ENCODE results near the gene SLC2A6.

DNA sequence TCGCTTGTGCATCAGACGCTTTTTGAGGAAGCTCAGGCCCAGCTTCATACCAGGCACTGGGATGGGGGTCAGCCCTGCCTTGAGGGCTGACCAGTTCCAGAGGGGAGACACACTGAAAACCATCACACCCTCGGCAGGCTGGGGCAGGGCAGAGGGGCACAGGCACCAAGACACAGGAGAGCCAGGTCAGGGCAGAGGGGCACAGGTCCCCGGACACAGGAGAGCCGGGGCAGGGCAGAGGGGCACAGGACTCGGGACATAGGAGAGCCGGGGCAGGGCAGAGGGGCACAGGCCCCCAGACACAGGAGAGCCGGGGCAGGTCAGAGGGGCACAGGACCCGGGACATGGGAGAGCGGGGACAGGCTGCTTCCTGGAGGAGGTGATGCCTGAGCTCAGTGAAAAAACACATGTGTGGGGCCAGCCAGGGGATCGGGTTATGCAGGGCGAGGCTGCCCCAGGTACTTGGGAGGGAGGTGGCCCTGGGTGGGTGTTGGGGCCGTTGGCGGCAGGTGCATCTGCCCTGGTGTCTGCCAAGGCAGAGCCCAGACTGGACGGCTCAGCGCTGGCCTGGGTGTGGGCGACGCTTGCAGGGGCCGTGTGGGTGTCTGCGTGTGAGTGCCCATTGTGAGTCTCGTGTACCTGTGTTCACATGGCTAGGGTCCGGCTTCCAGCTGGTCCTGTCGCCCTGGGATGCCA lies 15.1 kb upstream of the SLC2A6 start:
- no peak for TF ChIP-seq ZFX (IDR thresholded peaks at IDR 0.05; ENCODE audit: borderline replicate concordance)
- TF ChIP-seq, protein P1, sequence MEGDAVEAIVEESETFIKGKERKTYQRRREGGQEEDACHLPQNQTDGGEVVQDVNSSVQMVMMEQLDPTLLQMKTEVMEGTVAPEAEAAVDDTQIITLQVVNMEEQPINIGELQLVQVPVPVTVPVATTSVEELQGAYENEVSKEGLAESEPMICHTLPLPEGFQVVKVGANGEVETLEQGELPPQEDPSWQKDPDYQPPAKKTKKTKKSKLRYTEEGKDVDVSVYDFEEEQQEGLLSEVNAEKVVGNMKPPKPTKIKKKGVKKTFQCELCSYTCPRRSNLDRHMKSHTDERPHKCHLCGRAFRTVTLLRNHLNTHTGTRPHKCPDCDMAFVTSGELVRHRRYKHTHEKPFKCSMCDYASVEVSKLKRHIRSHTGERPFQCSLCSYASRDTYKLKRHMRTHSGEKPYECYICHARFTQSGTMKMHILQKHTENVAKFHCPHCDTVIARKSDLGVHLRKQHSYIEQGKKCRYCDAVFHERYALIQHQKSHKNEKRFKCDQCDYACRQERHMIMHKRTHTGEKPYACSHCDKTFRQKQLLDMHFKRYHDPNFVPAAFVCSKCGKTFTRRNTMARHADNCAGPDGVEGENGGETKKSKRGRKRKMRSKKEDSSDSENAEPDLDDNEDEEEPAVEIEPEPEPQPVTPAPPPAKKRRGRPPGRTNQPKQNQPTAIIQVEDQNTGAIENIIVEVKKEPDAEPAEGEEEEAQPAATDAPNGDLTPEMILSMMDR (IDR thresholded peaks at IDR 0.05) = no peak
